GM12878 (cell line): Measurements from ENCODE around the gene DDTL.
"Not testable (repeated sequence)": the region's sequence is repeated elsewhere in the genome, so short reads cannot be mapped to it uniquely, and the experiment has no call there.

Experiments
- BHLHE40 ChIP-seq, 2 experiments: fragments of 450-650 bp in 1 of 2; IDR thresholded peaks; 2 replicates each; pipeline ENCODE4 v1.6.1; 2011 to 2017; ENCODE audit warnings: low read depth in 2 of 2, borderline replicate concordance in 1 of 2, improper control_type of control experiment in 1 of 2, low read length in 1 of 2, mild to moderate bottlenecking in 1 of 2
- BRCA1 ChIP-seq: IDR thresholded peaks from 2 replicates; pipeline ENCODE4 v1.6.1; 2011; ENCODE audit warnings: low read depth, low read length, improper control_type of control experiment
- CEBPB ChIP-seq, 2 experiments: fragments of 150-350 bp in 1 of 2; IDR thresholded peaks; 2 replicates each; pipeline ENCODE4 v1.6.1; 2012 to 2014; ENCODE audit warnings: low read depth in 2 of 2, low read length in 2 of 2, borderline replicate concordance in 1 of 2, inconsistent platforms in 1 of 2
- CTCF ChIP-seq, 3 experiments: IDR thresholded peaks in 2 of 3; conservative IDR thresholded peaks in 1 of 3; 2 replicates each; pipeline ENCODE4 v1.5.1; 2011; ENCODE audit warnings: low read depth in 3 of 3, low read length in 3 of 3, mild to moderate bottlenecking in 3 of 3, control low read depth in 2 of 3, moderate library complexity in 2 of 3, inconsistent platforms in 1 of 3, mixed read lengths in 1 of 3; ENCODE audit not compliant: control insufficient read depth in 2 of 3, insufficient read depth in 1 of 3; ENCODE audit errors: extremely low read depth in 1 of 3
- EZH2 ChIP-seq: IDR thresholded peaks from 2 replicates; pipeline ENCODE4 v1.6.1; 2012; ENCODE audit warnings: low read depth, mild to moderate bottlenecking, control low read depth, inconsistent platforms, low read length, borderline replicate concordance; ENCODE audit not compliant: control insufficient read depth
- POLR2A ChIP-seq: IDR thresholded peaks from 2 replicates; pipeline ENCODE4 v1.6.1; 2011; ENCODE audit warnings: low read depth, mild to moderate bottlenecking, low read length
- POLR2AphosphoS5 ChIP-seq: IDR thresholded peaks from 2 replicates; pipeline ENCODE4 v1.6.1; 2011; ENCODE audit warnings: mild to moderate bottlenecking, low read length, inconsistent platforms
- REST ChIP-seq: IDR thresholded peaks from 2 replicates; pipeline ENCODE4 v1.6.1; 2012; ENCODE audit warnings: mild to moderate bottlenecking, low read depth, low read length
- SIN3A ChIP-seq: IDR thresholded peaks from 2 replicates; pipeline ENCODE4 v1.6.1; 2012; ENCODE audit warnings: low read depth, low read length, improper control_type of control experiment
- TCF12 ChIP-seq: IDR thresholded peaks from 2 replicates; pipeline ENCODE4 v1.6.1; 2011; ENCODE audit warnings: low read depth, mild to moderate bottlenecking, low read length
- ZNF274 ChIP-seq: IDR thresholded peaks from one replicate; pipeline ENCODE4 v1.8.0; 2011; ENCODE audit not compliant: insufficient read length, insufficient read depth

GRCh38 chr22:23993080-23993479 is 26.4 kb downstream of the DDTL start:
- TF ChIP-seq POLR2A; EZH2; CTCF (IDR thresholded peaks at IDR 0.05 in 2 of 3, conservative IDR thresholded peaks at IDR 0.05 in 1 of 3; ENCODE audit: control insufficient read depth in 2 of 3, extremely low read depth in 1 of 3, insufficient read depth in 1 of 3, low read depth in 3 of 3, low read length in 3 of 3); SIN3A; BHLHE40 (IDR thresholded peaks at IDR 0.05; ENCODE audit: borderline replicate concordance in 1 of 2, low read depth in 2 of 2, low read length in 1 of 2); POLR2AphosphoS5; CEBPB (IDR thresholded peaks at IDR 0.05; ENCODE audit: borderline replicate concordance in 1 of 2, low read depth in 2 of 2, low read length in 2 of 2); REST; BRCA1; TCF12; ZNF274: not testable (repeated sequence)
